Measurements from ENCODE around the gene EARS2.

Gene EARS2

GRCh38 chr16:23495671-23496070 lies 61.5 kb downstream of the EARS2 start:
- TF ChIP-seq CTCF (IDR thresholded peaks at IDR 0.05; ENCODE audit: insufficient read depth, low read depth, low read length, missing control alignments): no peak
- H3K4me3 ChIP-seq (ENCODE audit: low read length): no peak overlapping the region
- no peak for DNase-seq (ENCODE audit: low read depth)

GRCh38 chr16:23494188-23494587 lies 63.0 kb downstream of the EARS2 start:
- DNase-seq (ENCODE audit: low read depth): no peak
- no peak overlapping the region for H3K4me3 ChIP-seq (ENCODE audit: low read length)
- no peak for TF ChIP-seq CTCF (IDR thresholded peaks at IDR 0.05; ENCODE audit: insufficient read depth, low read depth, low read length, missing control alignments)

- no peak for TF ChIP-seq CTCF (IDR thresholded peaks at IDR 0.05; ENCODE audit: insufficient read depth, low read depth, low read length, missing control alignments)
- no peak overlapping the region for H3K4me3 ChIP-seq (ENCODE audit: low read length)
- peak; percentile 75 for DNase-seq (ENCODE audit: low read depth)
These were observed 65.4 kb downstream of the EARS2 start for GRCh38 chr16:23491490-23492391.

GRCh38 chr16:23486480-23486879 lies 70.7 kb downstream of the EARS2 start:
- no peak for DNase-seq (ENCODE audit: low read depth)
- no peak for TF ChIP-seq CTCF (IDR thresholded peaks at IDR 0.05; ENCODE audit: insufficient read depth, low read depth, low read length, missing control alignments)
- no peak overlapping the region for H3K4me3 ChIP-seq (ENCODE audit: low read length)

GRCh38 chr16:23485841-23486240 lies 71.3 kb downstream of the EARS2 start:
- no peak for DNase-seq (ENCODE audit: low read depth)
- H3K4me3 ChIP-seq (ENCODE audit: low read length): no peak overlapping the region
- no peak for TF ChIP-seq CTCF (IDR thresholded peaks at IDR 0.05; ENCODE audit: insufficient read depth, low read depth, low read length, missing control alignments)

GRCh38 chr16:23485257-23485614 lies 71.9 kb downstream of the EARS2 start:
- no peak overlapping the region for H3K4me3 ChIP-seq (ENCODE audit: low read length)
- no peak for TF ChIP-seq CTCF (IDR thresholded peaks at IDR 0.05; ENCODE audit: insufficient read depth, low read depth, low read length, missing control alignments)
- DNase-seq (ENCODE audit: low read depth): no peak
